GM23338 (cell line): ENCODE results near the gene RALY. TPM values are rescaled to one million over a fixed set of nuclear protein-coding genes. Genes with fewer than 3 reads are reported as not detected.

Source experiments
- ATAC-seq: fragments of 200-7000 bp; cut with Tn5 transposase; 3 replicates; pipeline ENCODE4 v1.9.1; 2020
- DNase-seq: peaks from one replicate; pipeline ENCODE4 v3.0.0-alpha.2; 2015; ENCODE audit warnings: low spot score
- H2AFZ ChIP-seq: fragments of 200-600 bp; sonication (generic); 2 replicates; pipeline ENCODE4 v1.8.0; 2016; ENCODE audit warnings: antibody characterized with exemption, mild to moderate bottlenecking, moderate library complexity
- H3F3A ChIP-seq: fragments of 200-600 bp; sonication (generic); replicated peaks from 2 replicates; pipeline ENCODE4 v1.8.0; 2017; ENCODE audit warnings: antibody characterized with exemption, mixed run types, low read depth
- H3K27ac ChIP-seq: fragments of 200-600 bp; sonication (generic); 2 replicates; pipeline ENCODE4 v1.6.1; 2016; ENCODE audit warnings: low read depth
- H3K27me3 ChIP-seq: fragments of 200-600 bp; sonication (generic); 2 replicates; pipeline ENCODE4 v1.8.0; 2016; ENCODE audit warnings: mild to moderate bottlenecking, mixed run types, moderate library complexity; ENCODE audit not compliant: insufficient read depth
- H3K36me3 ChIP-seq: fragments of 200-600 bp; sonication (generic); 2 replicates; pipeline ENCODE4 v1.8.0; 2016; ENCODE audit warnings: mild to moderate bottlenecking; ENCODE audit not compliant: insufficient read depth
- H3K4me1 ChIP-seq: fragments of 200-600 bp; sonication (generic); 2 replicates; pipeline ENCODE4 v1.8.0; 2016; ENCODE audit warnings: mild to moderate bottlenecking, moderate library complexity; ENCODE audit not compliant: insufficient read depth
- H3K4me2 ChIP-seq: fragments of 200-600 bp; sonication (generic); 2 replicates; pipeline ENCODE4 v1.7.1; 2017; ENCODE audit warnings: mixed run types
- H3K4me3 ChIP-seq: fragments of 200-600 bp; sonication (generic); 2 replicates; pipeline ENCODE4 v1.6.1; 2016; ENCODE audit warnings: mixed run types
- H3K79me2 ChIP-seq: fragments of 200-600 bp; sonication (generic); replicated peaks from 2 replicates; pipeline ENCODE4 v1.8.0; 2017; ENCODE audit warnings: mild to moderate bottlenecking; ENCODE audit not compliant: insufficient read depth
- H3K9me2 ChIP-seq: fragments of 200-600 bp; sonication (generic); 2 replicates; pipeline ENCODE4 v1.8.0; 2017; ENCODE audit not compliant: insufficient read depth
- H4K20me1 ChIP-seq: fragments of 200-600 bp; sonication (generic); replicated peaks from 2 replicates; pipeline ENCODE4 v1.8.0; 2017; ENCODE audit warnings: mild to moderate bottlenecking; ENCODE audit not compliant: insufficient read depth
- H3K27ac Mint-ChIP-seq: 2 replicates; pipeline ENCODE4 v1.8.0; 2020; ENCODE audit warnings: inconsistent platforms, mild to moderate bottlenecking, moderate library complexity, mixed read lengths
- H3K27me3 Mint-ChIP-seq: 3 replicates; pipeline ENCODE4 v1.8.0; 2022; ENCODE audit warnings: low read depth, mild to moderate bottlenecking, moderate library complexity, mixed read lengths, inconsistent platforms; ENCODE audit not compliant: insufficient read depth, poor library complexity
- H3K36me3 Mint-ChIP-seq: 3 replicates; pipeline ENCODE4 v1.8.0; 2021; ENCODE audit warnings: low read depth, mild to moderate bottlenecking, inconsistent platforms, moderate library complexity, mixed read lengths
- H3K4me1 Mint-ChIP-seq: 3 replicates; pipeline ENCODE4 v1.8.0; 2020; ENCODE audit warnings: mild to moderate bottlenecking, inconsistent platforms, mixed read lengths
- H3K4me3 Mint-ChIP-seq: 3 replicates; pipeline ENCODE4 v1.8.0; 2021; ENCODE audit warnings: moderate library complexity, mild to moderate bottlenecking, inconsistent platforms, mixed read lengths
- H3K9me3 Mint-ChIP-seq: 3 replicates; pipeline ENCODE4 v1.8.0; 2020; ENCODE audit warnings: moderate library complexity, mild to moderate bottlenecking, inconsistent platforms, mixed read lengths
- CREB1 ChIP-seq: fragments of 250-450 bp; sonication (Bioruptor Pico); IDR thresholded peaks from 2 replicates; pipeline ENCODE4 v1.5.0; 2020; ENCODE audit warnings: low read depth, mild to moderate bottlenecking, moderate library complexity
- CTCF ChIP-seq, 2 experiments: fragments of 200-600 bp in 1 of 2; sonication (generic) in 1 of 2; conservative IDR thresholded peaks; 2 replicates each; pipeline versions ENCODE4 v1.5.1 to v1.6.1; 2016 to 2017; ENCODE audit warnings: antibody characterized with exemption in 2 of 2, low read depth in 2 of 2, mild to moderate bottlenecking in 2 of 2, moderate library complexity in 1 of 2
- ETS1 ChIP-seq: IDR thresholded peaks from 2 replicates; pipeline ENCODE4 v1.6.1; 2016; ENCODE audit warnings: antibody characterized with exemption
- EZH2 ChIP-seq: fragments of 200-600 bp; sonication (generic); IDR thresholded peaks from one replicate; pipeline ENCODE4 v1.8.0; 2017; ENCODE audit warnings: antibody characterized with exemption, mild to moderate bottlenecking, low read depth; ENCODE audit not compliant: unreplicated experiment
- EZH2phosphoT487 ChIP-seq: fragments of 200-600 bp; sonication (generic); IDR thresholded peaks from one replicate; pipeline ENCODE4 v1.8.1; 2018; ENCODE audit warnings: antibody characterized with exemption; ENCODE audit not compliant: unreplicated experiment
- JUNB ChIP-seq: IDR thresholded peaks from one replicate; pipeline ENCODE4 v1.6.1; 2016; ENCODE audit warnings: antibody characterized with exemption; ENCODE audit not compliant: unreplicated experiment
- NANOG ChIP-seq: IDR thresholded peaks from 2 replicates; pipeline ENCODE4 v1.6.1; 2016; ENCODE audit warnings: antibody characterized with exemption, borderline replicate concordance
- POLR2AphosphoS5 ChIP-seq: IDR thresholded peaks from 2 replicates; pipeline ENCODE4 v1.6.1; 2016; ENCODE audit warnings: antibody characterized with exemption, low read depth
- REST ChIP-seq: IDR thresholded peaks from one replicate; pipeline ENCODE4 v1.6.1; 2018; ENCODE audit warnings: antibody characterized with exemption; ENCODE audit not compliant: unreplicated experiment
- STAT1 ChIP-seq: IDR thresholded peaks from one replicate; pipeline ENCODE4 v1.6.1; 2016; ENCODE audit warnings: antibody characterized with exemption; ENCODE audit not compliant: unreplicated experiment
- ZNF114 ChIP-seq: fragments of 250-450 bp; sonication (Bioruptor Pico); IDR thresholded peaks from 2 replicates; pipeline ENCODE4 v1.5.0; 2020; ENCODE audit warnings: mild to moderate bottlenecking, moderate library complexity
- ZNF331 ChIP-seq: fragments of 250-450 bp; sonication (Bioruptor Pico); IDR thresholded peaks from 2 replicates; pipeline ENCODE4 v1.5.0; 2020; ENCODE audit warnings: low read depth, mild to moderate bottlenecking, moderate library complexity
- ZNF462 ChIP-seq: fragments of 250-450 bp; sonication (Bioruptor Pico); IDR thresholded peaks from 2 replicates; pipeline ENCODE4 v1.5.0; 2020; ENCODE audit warnings: mild to moderate bottlenecking, moderate library complexity
- polyA plus RNA-seq: library from polyadenylated mRNA; unstranded; fragments of >200 nt; fragmentation: Nextera tagmentation; extraction: Ambion mirVana; gene quantifications from 2 replicates; pipeline ENCODE4 v1.2.1, GENCODE V29; 2016
- total RNA-seq: library from RNA; depleted of rRNA; stranded (reverse); fragments of >200 nt; shearing (Covaris generic); gene quantifications from 2 replicates; pipeline ENCODE4 v1.2.3, GENCODE V29; 2014

The RALY gene
- total and polyA plus RNA-seq, 2 experiments from 2014 or later = 144 to 167 TPM

GRCh38 chr20:34072076-34072475 is 78.4 kb downstream of the RALY start (continued):
- no peak for TF ChIP-seq ZNF114 (CRISPR knock-in tag)
- TF ChIP-seq JUNB = no peak

- Histone ChIP-seq H3K27ac (no peak overlapping the region), H3K4me1 (peaks cover 4% of the 10 kb centered on the region), H3K4me3 (no peak overlapping the region), H3K79me2 (peaks cover 25% of the 10 kb centered on the region), H3K9me2 (no peaks in the 10 kb centered on the region), H3F3A (0 out of 2 replicates have a peak, but pooled peaks cover 4% of the 10 kb centered on the region), H3K36me3 (peaks cover 8% of the 10 kb centered on the region; the same call in 1 of the 2 replicates), H4K20me1 (peaks cover 46% of the 10 kb centered on the region), H2AFZ (no peak overlapping the region), H3K4me2 (no peak overlapping the region), H3K27me3 (no peaks in the 10 kb centered on the region)
- DNase-seq (no peak), ATAC-seq (no peak)
- Mint-ChIP-seq H3K27ac (no peak overlapping the region), H3K27me3 (peaks cover 4% of the 10 kb centered on the region), H3K4me3 (no peak overlapping the region), H3K9me3 (no peaks in the 10 kb centered on the region; the same call in 2 of the 3 replicates), H3K36me3 (peaks cover 28% of the 10 kb centered on the region), H3K4me1 (peaks cover 20% of the 10 kb centered on the region)
- TF ChIP-seq REST (no peak), EZH2 (no peak), ZNF462 (CRISPR knock-in tag) (no peak), ZNF114 (CRISPR knock-in tag) (no peak), CREB1 (CRISPR knock-in tag) (no peak), POLR2AphosphoS5 (no peak), CTCF (conservative IDR thresholded peaks at IDR 0.05; ENCODE audit: low read depth in 2 of 2) (no peak), STAT1 (no peak), ETS1 (no peak), EZH2phosphoT487 (no peak), NANOG (no peak), JUNB (no peak), ZNF331 (CRISPR knock-in tag) (no peak)
These were observed 79.1 kb downstream of the RALY start for GRCh38 chr20:34072778-34073177.
